GM06990 (cell line): ENCODE measurements around the gene ZBTB46.

Source experiments
- DNase-seq: peaks from one replicate; pipeline ENCODE4 v3.0.0-alpha.2; 2011; ENCODE audit not compliant: insufficient read length; ENCODE audit errors: extremely low read depth
- H3K27me3 ChIP-seq: replicated peaks from 2 replicates; pipeline ENCODE4 v1.6.0; 2011; ENCODE audit warnings: low read length; ENCODE audit not compliant: control insufficient read depth, insufficient read depth
- H3K36me3 ChIP-seq: 2 replicates; pipeline ENCODE4 v1.5.1; 2011; ENCODE audit warnings: low read length; ENCODE audit not compliant: control insufficient read depth, insufficient read depth
- H3K4me3 ChIP-seq: replicated peaks from 2 replicates; pipeline ENCODE4 v1.5.1; 2011; ENCODE audit warnings: low read depth, mild to moderate bottlenecking, control low read depth, low read length
- CTCF ChIP-seq: IDR thresholded peaks from 2 replicates; pipeline ENCODE4 v1.5.1; 2011; ENCODE audit warnings: low read length, control low read depth, mild to moderate bottlenecking, inconsistent platforms; ENCODE audit not compliant: insufficient read depth, poor library complexity, severe bottlenecking

The ZBTB46 gene

GRCh38 chr20:63814891-63815614 lies 16.0 kb downstream of the ZBTB46 start:
- H3K4me3 ChIP-seq: no peak overlapping the region
- no peaks in the 10 kb centered on the region; the same call in 1 of the 2 replicates for H3K27me3 ChIP-seq
- no peak for TF ChIP-seq CTCF
- no peaks in the 10 kb centered on the region for H3K36me3 ChIP-seq
- no peak for DNase-seq

- Histone ChIP-seq H3K4me3 (no peak overlapping the region), H3K36me3 (no peaks in the 10 kb centered on the region), H3K27me3 (no peaks in the 10 kb centered on the region; the same call in 1 of the 2 replicates)
- DNase-seq: no peak
- TF ChIP-seq CTCF: no peak
Observed at GRCh38 chr20:63811491-63811875, 19.6 kb downstream of the ZBTB46 start.

GRCh38 chr20:63810730-63811490 lies 20.2 kb downstream of the ZBTB46 start:
- H3K4me3 ChIP-seq: no peak overlapping the region
- DNase-seq: no peak
- no peak for TF ChIP-seq CTCF
- no peaks in the 10 kb centered on the region for H3K36me3 ChIP-seq
- no peaks in the 10 kb centered on the region; the same call in 1 of the 2 replicates for H3K27me3 ChIP-seq

- H3K36me3 ChIP-seq: no peaks in the 10 kb centered on the region
- H3K27me3 ChIP-seq: no peaks in the 10 kb centered on the region; the same call in 1 of the 2 replicates
- no peak overlapping the region for H3K4me3 ChIP-seq
- DNase-seq: no peak
- no peak for TF ChIP-seq CTCF
Observed at GRCh38 chr20:63809856-63810255, 21.2 kb downstream of the ZBTB46 start.

GRCh38 chr20:63808964-63809674 lies 21.9 kb downstream of the ZBTB46 start:
- DNase-seq: no peak
- no peaks in the 10 kb centered on the region; the same call in 1 of the 2 replicates for H3K27me3 ChIP-seq
- H3K4me3 ChIP-seq: no peak overlapping the region
- no peak for TF ChIP-seq CTCF
- H3K36me3 ChIP-seq: no peaks in the 10 kb centered on the region
